ENCODE results near the gene FZD8.
"Not testable (repeated sequence)": the region's sequence is repeated elsewhere in the genome, so short reads cannot be mapped to it uniquely, and the experiment has no call there.

The FZD8 gene

GRCh38 chr10:35642035-35642792, at the start of gene FZD8:
Gene FZD8 (minus strand): TSS chr10:35642296. CDS start chr10:35641429, 867 bp downstream.
- DNase-seq = peak; percentile 75 to 79

- DNase-seq = peak; percentile 12 to 71
Observed at GRCh38 chr10:35691522-35692236, 49.6 kb upstream of the FZD8 start.

- peak; percentile 81 to 95 for DNase-seq
Observed at GRCh38 chr10:35690534-35690933, 48.4 kb upstream of the FZD8 start.

GRCh38 chr10:35685858-35686257, 43.8 kb upstream of the FZD8 start:
- not testable (repeated sequence) for DNase-seq

- DNase-seq = no peak
Observed at GRCh38 chr10:35685402-35685801, 43.3 kb upstream of the FZD8 start.

- peak in 1 of 2 experiments; percentile 4 for DNase-seq
Observed at GRCh38 chr10:35684586-35684985, 42.5 kb upstream of the FZD8 start.

- no peak for DNase-seq
Observed at GRCh38 chr10:35675846-35676245, 33.8 kb upstream of the FZD8 start.

- no peak for DNase-seq
Observed at GRCh38 chr10:35674843-35675242, 32.7 kb upstream of the FZD8 start.

- DNase-seq = no peak
Observed at GRCh38 chr10:35668865-35669650, 27.0 kb upstream of the FZD8 start.

- DNase-seq = no peak
Observed at GRCh38 chr10:35667971-35668370, 25.9 kb upstream of the FZD8 start.

GRCh38 chr10:35667270-35667889, 25.3 kb upstream of the FZD8 start:
- no peak for DNase-seq

GRCh38 chr10:35661236-35661635, 19.1 kb upstream of the FZD8 start:
- DNase-seq = no peak

GRCh38 chr10:35659456-35659855, 17.4 kb upstream of the FZD8 start:
- no peak for DNase-seq

GRCh38 chr10:35657621-35658020, 15.5 kb upstream of the FZD8 start:
- no peak for DNase-seq

- DNase-seq = no peak
Observed at GRCh38 chr10:35652824-35653223, 10.7 kb upstream of the FZD8 start.

- peak in 1 of 2 experiments; percentile 43 for DNase-seq
Observed at GRCh38 chr10:35650894-35651293, 8.8 kb upstream of the FZD8 start.

- no peak for DNase-seq
Observed at GRCh38 chr10:35644050-35644950, 2.2 kb upstream of the FZD8 start.

- peak; percentile 68 to 89 for DNase-seq
Observed at GRCh38 chr10:35643151-35644049, 1.3 kb upstream of the FZD8 start.

GRCh38 chr10:35642793-35643114, 658 bp upstream of the FZD8 start:
- no peak for DNase-seq

- no peak for DNase-seq
Observed at GRCh38 chr10:35641676-35642034, 441 bp downstream of the FZD8 start.
